GM19043 (cell line): ENCODE results near the gene LNPEP.

Experiments used
- ATAC-seq: cut with Tn5 transposase; IDR thresholded peaks from one replicate; pipeline ENCODE4 v1.9.1; 2021; ENCODE audit warnings: low read depth; ENCODE audit not compliant: unreplicated experiment

Gene LNPEP

DNA sequence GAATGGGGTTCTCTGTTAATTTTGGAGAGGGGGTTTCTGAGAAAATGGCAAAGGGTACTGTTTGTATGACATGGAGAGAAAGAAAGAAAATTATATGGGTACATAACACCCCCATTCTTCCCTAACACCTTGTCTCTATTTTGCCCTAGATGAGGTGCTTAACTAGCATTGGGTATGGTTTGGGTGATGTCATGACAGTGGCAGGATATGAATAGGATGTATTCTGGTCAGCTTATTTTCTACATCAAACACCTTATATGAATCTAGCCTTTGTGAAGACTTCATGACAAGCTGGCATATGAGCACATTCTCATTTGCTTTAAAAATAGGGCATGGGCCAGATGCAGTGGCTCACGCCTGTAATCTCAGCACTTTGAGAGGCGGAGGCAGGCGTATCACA lies 58.6 kb downstream of the LNPEP start:
- ATAC-seq: no peak

- no peak for ATAC-seq
These were observed 59.5 kb downstream of the LNPEP start for GRCh38 chr5:96995419-96995818.

DNA sequence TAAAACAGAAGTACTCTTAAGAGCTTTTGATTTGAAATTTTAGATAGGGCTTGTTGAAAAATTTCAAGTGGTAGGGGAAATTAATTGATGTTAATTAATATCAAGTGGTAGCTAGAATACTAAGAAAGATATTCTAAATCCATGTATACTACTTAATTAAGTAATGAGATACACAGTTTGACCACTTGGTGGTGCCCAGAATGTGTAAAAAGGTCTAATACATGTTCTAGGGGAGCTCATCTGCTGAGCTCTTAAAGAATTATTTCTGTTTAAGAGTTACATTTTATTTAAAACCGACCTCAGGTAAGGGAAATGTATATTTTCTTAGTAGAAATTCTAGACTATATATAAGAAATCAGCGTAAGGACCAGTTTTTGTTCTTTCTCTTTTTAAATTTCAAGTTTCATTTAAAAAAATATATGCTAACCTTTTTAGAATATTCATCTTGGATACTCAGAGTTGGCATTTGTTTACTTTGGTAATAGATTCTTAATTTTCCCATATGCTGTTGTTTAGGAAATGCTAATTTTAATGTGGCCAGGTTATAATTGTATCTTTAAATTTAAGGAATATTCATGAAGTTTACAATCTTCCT lies 61.5 kb downstream of the LNPEP start:
- peak; percentile 86 for ATAC-seq

- no peak for ATAC-seq
These were observed 64.0 kb downstream of the LNPEP start for GRCh38 chr5:96999856-97000255.

GRCh38 chr5:97000391-97000790 lies 64.5 kb downstream of the LNPEP start:
- ATAC-seq: no peak

GRCh38 chr5:97002983-97003382 lies 67.1 kb downstream of the LNPEP start:
- ATAC-seq: no peak

- ATAC-seq: no peak
These were observed 68.7 kb downstream of the LNPEP start for GRCh38 chr5:97004423-97005060.

DNA sequence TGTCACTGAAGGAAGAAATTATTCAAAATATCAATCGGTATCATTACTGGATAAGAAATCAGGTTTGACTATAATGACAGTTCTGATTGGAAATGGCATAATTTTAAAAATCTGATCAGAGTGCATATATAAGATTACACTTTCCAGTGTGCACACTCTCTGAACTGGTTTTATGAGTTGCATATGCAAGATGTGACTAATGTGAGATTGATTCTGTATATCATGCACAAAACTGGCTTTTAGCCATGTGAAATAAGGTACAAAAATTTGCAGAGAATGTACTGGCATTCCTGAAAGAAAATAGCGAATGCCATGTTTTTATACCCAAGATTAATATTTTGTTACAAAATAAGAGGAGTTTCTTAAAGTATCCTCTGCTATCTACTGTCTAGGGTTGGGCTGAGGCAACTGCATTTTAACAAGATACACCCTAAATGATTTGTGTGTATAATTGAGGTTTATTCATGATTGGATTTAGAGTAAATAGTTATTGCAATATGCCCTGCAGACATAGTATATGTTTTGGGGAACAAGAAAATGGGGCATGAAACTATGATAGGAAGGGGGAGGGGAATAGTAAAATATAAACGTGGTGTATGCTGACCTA lies 70.7 kb downstream of the LNPEP start:
- ATAC-seq: no peak

GRCh38 chr5:97009212-97009898 lies 73.5 kb downstream of the LNPEP start:
- peak; percentile 69 for ATAC-seq

GRCh38 chr5:97009921-97010320 lies 74.0 kb downstream of the LNPEP start:
- ATAC-seq: no peak

DNA sequence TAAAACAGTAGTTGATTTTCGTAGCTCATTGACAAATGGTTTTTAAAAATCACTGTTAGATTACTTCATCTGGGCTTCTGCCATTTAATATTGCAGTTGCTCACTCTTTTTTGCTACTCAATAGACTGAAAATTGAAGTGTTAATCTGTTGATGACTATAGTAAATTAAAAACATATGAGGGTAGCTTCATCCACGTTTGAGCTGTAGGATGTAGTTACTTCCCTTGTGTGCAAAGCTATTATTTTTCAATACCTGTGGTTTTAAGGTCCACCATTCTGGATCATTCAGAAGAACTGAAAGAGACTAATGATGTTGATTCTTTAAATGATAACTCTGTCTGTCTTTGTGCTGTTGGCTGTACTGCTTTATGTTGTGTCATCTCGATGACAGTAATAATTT lies 74.7 kb downstream of the LNPEP start:
- ATAC-seq: no peak

- ATAC-seq: no peak
These were observed 75.7 kb downstream of the LNPEP start for GRCh38 chr5:97011567-97011966.

DNA sequence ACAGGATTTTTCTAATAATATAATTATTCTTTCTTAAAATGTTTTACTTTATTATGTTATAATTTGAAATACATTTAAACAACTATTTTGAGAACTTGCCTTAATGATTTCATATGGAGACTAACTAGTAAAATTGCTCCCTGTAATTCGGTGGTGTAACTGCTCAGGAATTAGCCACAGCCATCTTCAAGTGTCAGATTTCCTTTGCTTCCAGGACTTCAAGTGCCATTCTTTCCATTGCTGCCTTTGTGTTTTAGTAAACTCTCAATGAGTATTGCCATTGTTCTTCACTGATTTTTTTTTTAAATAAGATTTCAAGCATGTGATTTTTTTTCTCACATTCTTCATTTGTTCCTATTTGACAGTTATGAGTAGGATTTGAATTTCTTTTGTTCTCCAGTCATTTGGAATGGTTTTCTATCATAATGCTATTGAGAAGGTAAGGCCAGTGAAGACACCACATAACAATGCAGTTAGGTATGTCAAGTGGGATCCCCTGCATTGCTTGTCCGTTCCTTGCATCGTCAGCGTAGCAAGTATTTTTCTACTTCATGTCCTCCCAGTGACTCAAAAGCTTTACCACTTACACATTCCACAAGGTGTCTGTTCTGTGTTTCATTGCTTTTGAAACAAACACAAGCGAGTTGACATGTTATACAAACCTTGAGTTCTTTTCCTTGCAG lies 83.7 kb downstream of the LNPEP start:
- no peak for ATAC-seq

- no peak for ATAC-seq
These were observed 85.5 kb downstream of the LNPEP start for GRCh38 chr5:97021416-97021815.

DNA sequence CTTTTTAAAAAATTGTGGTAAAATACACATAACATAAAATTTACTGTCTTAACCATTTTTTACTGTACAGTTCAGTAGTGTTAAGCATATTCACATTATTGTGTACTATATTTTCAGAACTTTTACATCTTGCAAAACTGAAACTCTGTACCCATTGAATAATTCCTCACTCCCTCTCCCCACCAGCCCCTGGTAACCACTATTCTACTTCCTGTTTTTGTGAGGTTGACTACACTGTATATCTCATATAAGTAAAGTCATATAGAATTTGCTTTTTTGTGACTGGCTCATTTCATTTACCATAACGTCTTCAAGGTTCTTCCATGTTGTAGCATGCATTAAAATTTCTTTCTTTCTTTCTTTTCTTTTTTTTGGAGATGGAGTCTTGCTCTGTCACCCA lies 87.0 kb downstream of the LNPEP start:
- no peak for ATAC-seq

GRCh38 chr5:97026721-97027120 lies 90.8 kb downstream of the LNPEP start:
- ATAC-seq: no peak

DNA sequence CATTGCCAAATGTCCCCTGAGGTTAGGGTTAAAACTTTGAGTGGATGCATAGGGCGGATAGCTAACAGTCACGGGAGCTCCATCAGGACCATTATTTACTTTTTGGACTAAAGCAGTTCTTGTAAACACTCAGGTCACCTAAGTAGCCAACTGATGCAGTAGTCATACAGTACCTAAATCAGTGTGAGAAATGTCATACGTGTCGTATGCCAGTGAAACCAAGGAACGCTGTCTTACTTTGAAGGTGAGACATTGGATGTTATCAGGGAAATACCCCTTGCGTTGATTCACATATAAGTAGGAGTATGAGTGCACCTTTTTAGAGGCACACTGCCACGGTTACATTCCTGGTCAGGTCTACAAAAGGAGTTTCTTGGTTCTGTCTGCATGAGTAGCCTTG lies 101.9 kb downstream of the LNPEP start:
- ATAC-seq: no peak

- ATAC-seq: no peak
These were observed 105.4 kb downstream of the LNPEP start for GRCh38 chr5:97041239-97041638.

GRCh38 chr5:97042996-97043395 lies 107.1 kb downstream of the LNPEP start:
- no peak for ATAC-seq

DNA sequence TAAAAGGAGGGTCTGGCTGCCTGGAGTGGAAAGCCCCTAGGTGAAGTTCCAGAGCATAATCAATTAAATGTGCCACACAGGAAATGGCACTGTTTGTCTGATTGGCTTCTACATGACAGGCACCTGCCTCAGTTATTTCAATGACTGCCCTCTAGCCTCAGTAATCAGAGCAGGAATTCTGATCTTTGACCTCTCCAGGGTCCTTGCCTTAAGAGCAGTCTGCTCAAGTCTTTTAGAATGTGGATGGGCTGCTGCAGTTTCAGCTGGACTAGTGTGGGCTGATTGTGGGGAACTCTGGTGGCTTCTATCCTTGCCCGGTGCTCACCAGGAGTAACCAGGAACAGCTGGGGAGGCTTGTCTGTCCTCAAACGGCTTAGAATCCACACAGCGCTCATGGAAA lies 107.6 kb downstream of the LNPEP start:
- no peak for ATAC-seq

DNA sequence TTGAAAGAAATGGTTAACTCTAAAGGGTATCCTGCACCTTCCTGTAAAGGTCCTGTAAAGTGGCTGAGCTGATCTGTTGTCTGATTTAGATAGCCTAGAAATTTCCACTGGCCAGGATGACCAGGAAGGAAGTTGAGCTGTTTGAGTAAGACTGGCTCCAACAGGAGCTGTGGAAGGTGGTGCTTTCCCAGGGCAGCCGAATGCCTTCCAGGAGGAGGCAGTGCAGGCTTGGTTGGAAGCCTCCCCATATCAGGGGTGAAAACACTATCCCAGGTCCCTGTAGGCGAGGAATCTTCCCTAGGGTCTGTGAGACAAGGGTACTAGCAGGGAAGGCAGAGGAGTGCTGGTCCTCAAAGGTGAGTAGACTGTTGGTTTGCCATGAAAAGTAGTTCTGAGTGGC lies 108.2 kb downstream of the LNPEP start:
- ATAC-seq: no peak
